Measurements from ENCODE around the gene ZG16. TPM values are rescaled to one million over a fixed set of nuclear protein-coding genes. Genes with fewer than 3 reads are reported as not detected.

The ZG16 gene
- polyA plus RNA-seq, 1 donor (not counting 4 experiments of a cell fraction or from before 2014, with no cell fraction given): not detected

- TF ChIP-seq EZH2 (IDR thresholded peaks at IDR 0.05; ENCODE audit: low read length) (no peak), CTCF (optimal IDR thresholded peaks at IDR 0.05 in 1 of 3, IDR thresholded peaks at IDR 0.05 in 1 of 3, conservative IDR thresholded peaks at IDR 0.05 in 1 of 3; ENCODE audit: extremely low read depth in 1 of 3, insufficient read depth in 2 of 3, low read length in 3 of 3) (no peak)
- H3K9me1 ChIP-seq (ENCODE audit: control insufficient read depth, extremely low read depth, insufficient read depth, low read length): peaks cover 6% of the 10 kb centered on the region
- peak overlapping the region; percentile 71 to 75 (median 74) for H3K4me3 ChIP-seq (ENCODE audit: control insufficient read depth in 2 of 3, extremely low read depth in 1 of 3, insufficient read depth in 2 of 3, low read depth in 1 of 3, low read length in 3 of 3)
- peak overlapping the region; percentile 89 for H3K27ac ChIP-seq (ENCODE audit: control insufficient read depth, insufficient read depth, low read length)
- no peaks in the 10 kb centered on the region for H4K20me1 ChIP-seq (ENCODE audit: control insufficient read depth, extremely low read depth, insufficient read depth, low read length)
- H3K36me3 ChIP-seq (ENCODE audit: control insufficient read depth in 2 of 2, extremely low read depth in 1 of 2, insufficient read depth in 2 of 2, low read length in 2 of 2): peaks cover 5 to 10% of the 10 kb centered on the region in 2 experiments
- H3K9ac ChIP-seq (ENCODE audit: control insufficient read depth, extremely low read depth, insufficient read depth, low read length): peak overlapping the region; percentile 76
- dilution Hi-C loops (cut with MboI; ENCODE audit: extremely low pct_ligation_motif_present, low sequenced_read_pairs): no loop called here
- no peaks in the 10 kb centered on the region for H3K27me3 ChIP-seq (ENCODE audit: control insufficient read depth, extremely low read depth, insufficient read depth, low read length)
- peaks cover 64% of the 10 kb centered on the region for H3K4me1 ChIP-seq (ENCODE audit: control insufficient read depth, extremely low read depth, insufficient read depth, low read length)
- peak overlapping the region; percentile 98 for H3K4me2 ChIP-seq (ENCODE audit: control insufficient read depth, extremely low read depth, insufficient read depth, low read depth, low read length)
- no peak overlapping the region for H2AFZ ChIP-seq (ENCODE audit: control insufficient read depth, low read length)
- H3K9me3 ChIP-seq (ENCODE audit: control insufficient read depth, low read depth, low read length): no peaks in the 10 kb centered on the region
- no peak for FAIRE-seq
- DNase-seq (ENCODE audit: low read depth, low spot score): no peak
- peaks cover 74% of the 10 kb centered on the region for H3K79me2 ChIP-seq (ENCODE audit: control insufficient read depth, insufficient read depth, low read length)
Observed at GRCh38 chr16:29821643-29822115, 43.6 kb downstream of the ZG16 start.

DNA sequence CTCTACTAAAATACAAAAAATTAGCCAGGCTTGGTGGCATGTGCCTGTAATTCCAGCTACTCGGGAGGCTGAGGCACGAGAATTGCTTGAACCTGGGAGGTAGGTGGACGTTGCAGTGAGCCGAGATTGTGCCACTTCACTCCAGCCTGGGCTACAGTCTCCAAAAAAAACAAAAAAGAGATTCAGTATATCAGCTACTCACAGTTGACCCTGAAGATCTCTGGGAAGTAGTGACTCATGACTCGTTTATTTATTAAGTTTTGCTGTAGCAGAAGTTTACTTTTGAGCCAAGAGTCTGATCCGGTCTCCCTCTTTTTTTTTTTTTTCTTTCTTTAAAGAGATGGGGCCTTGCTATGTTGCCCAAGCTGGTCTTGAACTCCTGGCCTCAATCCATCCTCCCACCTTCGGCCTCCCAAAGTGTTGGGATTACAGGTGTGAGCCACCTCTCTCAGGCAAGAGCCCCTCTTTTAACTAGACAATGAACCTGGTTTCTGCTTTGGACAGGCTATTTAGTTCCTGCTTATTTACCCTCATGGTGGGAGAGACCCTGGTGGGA lies 46.6 kb downstream of the ZG16 start:
- TF ChIP-seq EZH2 (IDR thresholded peaks at IDR 0.05; ENCODE audit: low read length): no peak
- TF ChIP-seq CTCF (optimal IDR thresholded peaks at IDR 0.05 in 1 of 3, IDR thresholded peaks at IDR 0.05 in 1 of 3, conservative IDR thresholded peaks at IDR 0.05 in 1 of 3; ENCODE audit: extremely low read depth in 1 of 3, insufficient read depth in 2 of 3, low read length in 3 of 3): no peak
- H2AFZ ChIP-seq (ENCODE audit: control insufficient read depth, low read length): no peak overlapping the region

More for the DNA sequence above, 46.6 kb downstream of the ZG16 start:
- dilution Hi-C loops (cut with MboI; ENCODE audit: extremely low pct_ligation_motif_present, low sequenced_read_pairs): no loop called here
- peak overlapping the region; percentile 39 for H3K4me2 ChIP-seq (ENCODE audit: control insufficient read depth, extremely low read depth, insufficient read depth, low read depth, low read length)
- peaks cover 46% of the 10 kb centered on the region for H3K4me1 ChIP-seq (ENCODE audit: control insufficient read depth, extremely low read depth, insufficient read depth, low read length)
- no peaks in the 10 kb centered on the region for H4K20me1 ChIP-seq (ENCODE audit: control insufficient read depth, extremely low read depth, insufficient read depth, low read length)
- peak overlapping the region; percentile 34 for H3K27ac ChIP-seq (ENCODE audit: control insufficient read depth, insufficient read depth, low read length)
- FAIRE-seq (no peak), DNase-seq (ENCODE audit: low read depth, low spot score) (no peak)
- H3K36me3 ChIP-seq (ENCODE audit: control insufficient read depth in 2 of 2, extremely low read depth in 1 of 2, insufficient read depth in 2 of 2, low read length in 2 of 2): peaks cover 3 to 5% of the 10 kb centered on the region in 2 experiments
- H3K9ac ChIP-seq (ENCODE audit: control insufficient read depth, extremely low read depth, insufficient read depth, low read length): no peak overlapping the region
- no peaks in the 10 kb centered on the region for H3K9me3 ChIP-seq (ENCODE audit: control insufficient read depth, low read depth, low read length)
- peaks cover 70% of the 10 kb centered on the region for H3K79me2 ChIP-seq (ENCODE audit: control insufficient read depth, insufficient read depth, low read length)
- H3K9me1 ChIP-seq (ENCODE audit: control insufficient read depth, extremely low read depth, insufficient read depth, low read length): peaks cover 6% of the 10 kb centered on the region
- H3K27me3 ChIP-seq (ENCODE audit: control insufficient read depth, extremely low read depth, insufficient read depth, low read length): no peaks in the 10 kb centered on the region
- H3K4me3 ChIP-seq (ENCODE audit: control insufficient read depth in 2 of 3, extremely low read depth in 1 of 3, insufficient read depth in 2 of 3, low read depth in 1 of 3, low read length in 3 of 3): peak overlapping the region in 1 of 3 experiments; percentile 21
